ENCODE measurements around the gene YBX1.
A peak's percentile ranks its signal among the peaks of the same experiment; 100 is the strongest.

DNA sequence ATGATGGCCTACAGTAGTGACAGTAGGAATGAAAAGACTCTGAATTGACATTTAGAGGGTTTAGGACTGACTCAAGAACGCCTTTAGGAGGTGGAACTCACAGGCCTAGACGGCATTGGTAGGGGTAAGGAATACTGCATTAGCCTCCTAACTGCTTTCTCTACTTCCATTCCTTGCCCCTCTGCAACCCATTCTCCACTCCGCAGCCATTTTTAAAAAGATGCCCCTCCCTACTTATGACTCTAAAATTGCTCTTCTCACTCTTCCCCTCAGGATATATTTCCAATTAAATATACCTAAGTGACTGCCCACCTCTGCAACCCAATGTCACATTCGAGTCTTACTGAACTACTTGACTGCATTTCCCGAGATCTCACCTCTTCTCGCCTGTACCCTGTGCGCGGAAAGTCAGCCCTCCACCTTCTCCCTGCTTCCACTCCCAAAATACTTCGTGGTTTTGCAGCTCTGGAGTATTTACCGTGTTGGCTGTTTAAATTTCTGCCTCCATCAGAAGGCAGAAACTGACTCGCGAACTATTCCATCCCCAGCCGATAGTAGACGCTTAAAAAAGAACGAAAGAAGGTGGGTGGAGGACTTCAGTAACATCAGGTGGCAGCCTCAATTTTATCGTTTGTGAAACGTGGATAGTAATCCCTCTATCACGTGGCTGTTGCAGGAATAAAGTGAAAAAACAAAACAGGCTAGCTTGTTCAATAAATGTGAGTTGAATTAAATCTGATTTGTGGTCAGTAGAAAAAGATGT is 1.1 kb upstream of the YBX1 start:
- TF ChIP-seq TAF1 (IDR thresholded peaks at IDR 0.05; ENCODE audit: borderline replicate concordance, insufficient read depth, low read length) = 0 out of 2 replicates have a peak, but pooled peaks have one; percentile 29
- no peak for TF ChIP-seq POLR2AphosphoS5 (IDR thresholded peaks at IDR 0.05; ENCODE audit: low read depth, low read length)
- TF ChIP-seq SIN3A (IDR thresholded peaks at IDR 0.05; ENCODE audit: borderline replicate concordance, insufficient read depth, low read length) = no peak
- no peak for TF ChIP-seq FOXP2 (optimal IDR thresholded peaks at IDR 0.05; ENCODE audit: borderline replicate concordance, extremely low read depth, extremely low read length, insufficient read depth)
- TF ChIP-seq, protein P1, sequence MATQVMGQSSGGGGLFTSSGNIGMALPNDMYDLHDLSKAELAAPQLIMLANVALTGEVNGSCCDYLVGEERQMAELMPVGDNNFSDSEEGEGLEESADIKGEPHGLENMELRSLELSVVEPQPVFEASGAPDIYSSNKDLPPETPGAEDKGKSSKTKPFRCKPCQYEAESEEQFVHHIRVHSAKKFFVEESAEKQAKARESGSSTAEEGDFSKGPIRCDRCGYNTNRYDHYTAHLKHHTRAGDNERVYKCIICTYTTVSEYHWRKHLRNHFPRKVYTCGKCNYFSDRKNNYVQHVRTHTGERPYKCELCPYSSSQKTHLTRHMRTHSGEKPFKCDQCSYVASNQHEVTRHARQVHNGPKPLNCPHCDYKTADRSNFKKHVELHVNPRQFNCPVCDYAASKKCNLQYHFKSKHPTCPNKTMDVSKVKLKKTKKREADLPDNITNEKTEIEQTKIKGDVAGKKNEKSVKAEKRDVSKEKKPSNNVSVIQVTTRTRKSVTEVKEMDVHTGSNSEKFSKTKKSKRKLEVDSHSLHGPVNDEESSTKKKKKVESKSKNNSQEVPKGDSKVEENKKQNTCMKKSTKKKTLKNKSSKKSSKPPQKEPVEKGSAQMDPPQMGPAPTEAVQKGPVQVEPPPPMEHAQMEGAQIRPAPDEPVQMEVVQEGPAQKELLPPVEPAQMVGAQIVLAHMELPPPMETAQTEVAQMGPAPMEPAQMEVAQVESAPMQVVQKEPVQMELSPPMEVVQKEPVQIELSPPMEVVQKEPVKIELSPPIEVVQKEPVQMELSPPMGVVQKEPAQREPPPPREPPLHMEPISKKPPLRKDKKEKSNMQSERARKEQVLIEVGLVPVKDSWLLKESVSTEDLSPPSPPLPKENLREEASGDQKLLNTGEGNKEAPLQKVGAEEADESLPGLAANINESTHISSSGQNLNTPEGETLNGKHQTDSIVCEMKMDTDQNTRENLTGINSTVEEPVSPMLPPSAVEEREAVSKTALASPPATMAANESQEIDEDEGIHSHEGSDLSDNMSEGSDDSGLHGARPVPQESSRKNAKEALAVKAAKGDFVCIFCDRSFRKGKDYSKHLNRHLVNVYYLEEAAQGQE (IDR thresholded peaks at IDR 0.05; ENCODE audit: insufficient read depth in 1 of 2, low read depth in 2 of 2, low read length in 2 of 2) = no peak
